SK-N-MC (cell line): ENCODE data around the gene DDX39A.
"Not testable (repeated sequence)": the region's sequence is repeated elsewhere in the genome, so short reads cannot be mapped to it uniquely, and the experiment has no call there.

Experiments used
- DNase-seq: peaks from one replicate; pipeline ENCODE4 v3.0.0-alpha.2; 2011; ENCODE audit warnings: low read depth, low spot score
- H3K27ac ChIP-seq: fragments of 200-600 bp; sonication (generic); 2 replicates; pipeline ENCODE4 v1.5.1; 2016; ENCODE audit warnings: mixed run types
- H3K36me3 ChIP-seq: fragments of 200-600 bp; sonication (generic); 2 replicates; pipeline ENCODE4 v1.6.1; 2017; ENCODE audit warnings: antibody characterized with exemption, low read length, mixed read lengths; ENCODE audit not compliant: insufficient read depth
- H3K4me3 ChIP-seq: fragments of 200-600 bp; sonication (generic); 2 replicates; pipeline ENCODE4 v1.5.1; 2016
- H3K9ac ChIP-seq: fragments of 200-600 bp; sonication (generic); 2 replicates; pipeline ENCODE4 v1.8.0; 2017; ENCODE audit warnings: mixed run types, mixed read lengths; ENCODE audit not compliant: insufficient read length
- H3K9me3 ChIP-seq: fragments of 200-600 bp; sonication (generic); 2 replicates; pipeline ENCODE4 v1.6.1; 2017; ENCODE audit warnings: low read depth, mild to moderate bottlenecking, antibody characterized with exemption, low read length, moderate library complexity, mixed read lengths
- EZH2 ChIP-seq: fragments of 200-600 bp; sonication (generic); IDR thresholded peaks from one replicate; pipeline ENCODE4 v1.6.1; 2017; ENCODE audit warnings: antibody characterized with exemption
- FOXP2 ChIP-seq: optimal IDR thresholded peaks from 2 replicates; pipeline ENCODE3; 2011; ENCODE audit warnings: mild to moderate bottlenecking, moderate library complexity; ENCODE audit not compliant: insufficient read depth; ENCODE audit errors: extremely low read length, control extremely low read depth
- POLR2AphosphoS5 ChIP-seq: IDR thresholded peaks from 2 replicates; pipeline ENCODE4 v1.6.1; 2012; ENCODE audit warnings: mild to moderate bottlenecking, low read depth, low read length, borderline replicate concordance

DDX39A gene

DNA sequence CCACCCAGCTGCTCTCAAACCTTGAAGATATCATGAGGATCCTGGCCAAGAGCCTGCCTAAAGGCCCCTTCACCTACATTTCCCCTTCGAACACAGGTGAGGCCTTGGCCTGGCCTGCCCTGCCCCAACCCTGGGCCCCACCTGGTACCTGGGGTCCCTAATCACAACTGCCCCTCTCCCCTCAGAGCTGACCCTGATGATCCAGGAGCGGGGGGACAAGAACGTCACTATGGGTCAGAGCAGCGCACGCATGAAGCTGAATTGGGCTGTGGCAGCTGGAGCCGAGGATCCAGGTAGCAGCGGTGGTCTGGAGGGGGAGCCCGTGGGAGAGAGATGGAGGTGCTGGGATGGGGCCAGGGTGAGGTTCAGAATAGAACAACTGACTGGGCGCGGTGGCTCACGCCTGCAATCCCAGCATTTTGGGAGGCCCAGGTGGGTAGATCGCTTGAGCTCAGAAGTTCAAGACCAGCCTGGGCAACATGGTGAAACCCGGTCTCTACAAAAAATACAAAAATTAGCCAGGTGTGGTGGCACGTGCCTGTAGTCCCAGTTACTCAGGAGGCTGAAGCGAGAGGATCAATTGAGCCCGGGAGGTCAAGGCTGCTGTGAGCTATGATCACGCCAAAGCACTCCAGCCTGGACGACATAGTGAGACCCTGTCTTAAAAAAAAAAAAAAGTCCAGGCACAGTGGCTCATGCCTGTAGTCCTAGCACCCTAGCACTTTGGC, 17.5 kb downstream of the DDX39A start:
- Histone ChIP-seq H3K4me3 (no peak overlapping the region), H3K9ac (no peak overlapping the region), H3K9me3 (no peaks in the 10 kb centered on the region), H3K36me3 (peaks cover 11% of the 10 kb centered on the region), H3K27ac (no peak overlapping the region)
- no peak for DNase-seq
- TF ChIP-seq POLR2AphosphoS5 (no peak), EZH2 (no peak), FOXP2 (no peak)

GRCh38 chr19:14400951-14401431, 18.1 kb downstream of the DDX39A start:
- H3K9ac ChIP-seq: no peak overlapping the region
- no peak for DNase-seq
- TF ChIP-seq POLR2AphosphoS5 (no peak), EZH2 (no peak), FOXP2 (no peak)
- no peak overlapping the region for H3K27ac ChIP-seq
- no peaks in the 10 kb centered on the region for H3K9me3 ChIP-seq
- no peak overlapping the region for H3K4me3 ChIP-seq
- peaks cover 8% of the 10 kb centered on the region; the same call in 1 of the 2 replicates for H3K36me3 ChIP-seq

- H3K9ac ChIP-seq, H3K4me3 ChIP-seq, H3K36me3 ChIP-seq, DNase-seq, H3K27ac ChIP-seq, H3K9me3 ChIP-seq: not testable (repeated sequence)
These were observed 22.0 kb downstream of the DDX39A start for GRCh38 chr19:14397168-14397567.

DNA sequence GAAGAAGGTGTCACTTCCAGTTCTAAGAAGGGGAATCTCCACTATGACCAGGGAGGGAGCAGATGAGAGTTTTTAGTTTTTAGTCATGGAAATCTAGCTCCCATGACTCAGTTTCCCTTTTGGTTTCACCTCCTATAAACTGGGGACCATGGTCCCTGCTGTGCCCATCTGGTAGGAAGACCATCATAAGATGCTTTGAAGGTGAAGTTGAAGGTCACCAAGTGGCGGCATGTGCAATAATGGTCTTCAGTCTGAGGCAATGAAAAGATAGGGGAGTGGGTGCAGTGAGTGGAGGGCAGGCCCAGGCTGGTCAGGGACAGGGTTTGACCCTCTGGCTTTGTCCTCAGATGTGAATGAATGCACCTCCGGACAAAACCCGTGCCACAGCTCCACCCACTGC, 22.4 kb downstream of the DDX39A start:
- H3K36me3 ChIP-seq: not testable (repeated sequence)

GRCh38 chr19:14395710-14396336, 23.3 kb downstream of the DDX39A start:
- TF ChIP-seq EZH2: no peak
- no peak for TF ChIP-seq FOXP2
- no peak for TF ChIP-seq POLR2AphosphoS5
- Histone ChIP-seq H3K36me3 (peaks cover 4% of the 10 kb centered on the region; the same call in 1 of the 2 replicates), H3K4me3 (no peak overlapping the region), H3K9me3 (no peaks in the 10 kb centered on the region), H3K27ac (no peak overlapping the region), H3K9ac (no peak overlapping the region)
- no peak for DNase-seq

More for the DNA sequence above, 22.4 kb downstream of the DDX39A start:
- H3K27ac ChIP-seq, H3K9ac ChIP-seq, DNase-seq, H3K4me3 ChIP-seq, H3K9me3 ChIP-seq: not testable (repeated sequence)

- TF ChIP-seq EZH2: no peak
- TF ChIP-seq POLR2AphosphoS5: no peak
- TF ChIP-seq FOXP2: no peak
- Histone ChIP-seq H3K4me3 (no peak overlapping the region), H3K9me3 (no peaks in the 10 kb centered on the region), H3K9ac (no peak overlapping the region), H3K27ac (no peak overlapping the region), H3K36me3 (peaks cover 6% of the 10 kb centered on the region; the same call in 1 of the 2 replicates)
- no peak for DNase-seq
These were observed 23.9 kb downstream of the DDX39A start for GRCh38 chr19:14395262-14395661.

DNA sequence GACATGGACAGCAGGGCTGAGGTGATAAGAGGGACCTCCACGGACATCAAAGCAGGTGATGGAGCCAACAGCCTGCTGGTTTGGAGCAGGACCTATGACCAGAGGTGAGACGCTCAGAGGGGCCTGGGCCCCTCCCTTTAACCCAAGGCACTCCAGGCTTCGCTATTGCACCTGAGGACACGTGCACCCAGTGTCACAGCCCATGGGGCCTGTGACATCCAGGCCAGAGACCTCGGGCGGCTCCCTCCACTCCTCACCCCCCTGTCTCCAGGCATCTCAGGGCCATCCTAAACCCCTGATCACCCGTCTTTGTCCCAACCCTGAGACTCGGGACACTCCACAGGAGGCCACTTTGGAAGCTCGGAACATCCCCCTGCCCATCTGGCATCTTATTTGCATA, 25.0 kb downstream of the DDX39A start:
- Histone ChIP-seq H3K9me3 (no peaks in the 10 kb centered on the region), H3K36me3 (peaks cover 6% of the 10 kb centered on the region; the same call in 1 of the 2 replicates), H3K27ac (no peak overlapping the region), H3K9ac (no peak overlapping the region), H3K4me3 (no peak overlapping the region)
- DNase-seq: no peak
- no peak for TF ChIP-seq EZH2
- TF ChIP-seq FOXP2: no peak

DNA sequence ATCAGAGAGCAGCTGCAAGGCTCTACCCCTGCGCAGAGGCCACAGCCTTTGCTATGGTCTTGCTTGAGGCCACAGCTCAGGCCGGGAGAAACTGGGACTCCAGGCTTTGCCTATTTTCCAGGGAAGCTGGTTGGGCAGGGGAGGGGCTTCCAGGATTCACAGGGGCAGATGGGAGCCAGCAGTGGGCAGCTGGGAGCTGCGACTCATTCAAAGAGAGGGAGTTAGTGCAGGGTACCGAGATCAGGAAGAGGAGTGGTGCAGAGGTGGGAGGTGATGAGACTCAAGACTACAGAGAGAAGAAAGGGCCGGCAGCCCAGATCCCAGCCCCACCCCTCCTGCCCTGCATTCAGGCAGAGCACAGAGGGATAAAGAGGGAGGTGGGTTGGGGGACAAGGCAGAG, 25.8 kb downstream of the DDX39A start:
- Histone ChIP-seq H3K36me3 (peaks cover 6% of the 10 kb centered on the region; the same call in 1 of the 2 replicates), H3K4me3 (no peak overlapping the region), H3K9ac (no peak overlapping the region), H3K9me3 (no peaks in the 10 kb centered on the region), H3K27ac (no peak overlapping the region)
- DNase-seq: no peak
- TF ChIP-seq FOXP2 (no peak), POLR2AphosphoS5 (no peak), EZH2 (no peak)

- no peak for DNase-seq
- H3K4me3 ChIP-seq: no peak overlapping the region
- no peak overlapping the region for H3K27ac ChIP-seq
- no peaks in the 10 kb centered on the region for H3K9me3 ChIP-seq
- H3K36me3 ChIP-seq: peaks cover 6% of the 10 kb centered on the region; the same call in 1 of the 2 replicates
- TF ChIP-seq POLR2AphosphoS5 (no peak), EZH2 (no peak), FOXP2 (no peak)
- no peak overlapping the region for H3K9ac ChIP-seq
These were observed 27.9 kb downstream of the DDX39A start for GRCh38 chr19:14391156-14391821.
